IPS-20b (cell line): Measurements from ENCODE around the gene NUP210.

Experiments used
- H3K27ac ChIP-seq: one replicate; pipeline ENCODE4 v1.5.1; 2013; ENCODE audit warnings: low read length
- H3K27me3 ChIP-seq: 2 replicates; pipeline ENCODE4 v1.6.1; 2013; ENCODE audit warnings: mild to moderate bottlenecking, low read length, inconsistent platforms; ENCODE audit not compliant: insufficient read depth
- H3K36me3 ChIP-seq: 2 replicates; pipeline ENCODE4 v1.6.1; 2013; ENCODE audit warnings: low read depth, mild to moderate bottlenecking, inconsistent platforms, low read length, moderate library complexity; ENCODE audit not compliant: insufficient read depth
- H3K4me1 ChIP-seq: 2 replicates; pipeline ENCODE4 v1.6.1; 2013; ENCODE audit warnings: mild to moderate bottlenecking, control low read depth, inconsistent platforms, low read length, moderate library complexity; ENCODE audit not compliant: insufficient read depth
- H3K4me3 ChIP-seq: 2 replicates; pipeline ENCODE4 v1.5.1; 2013; ENCODE audit warnings: mild to moderate bottlenecking, low read length, inconsistent platforms
- H3K9ac ChIP-seq: 2 replicates; pipeline ENCODE4 v1.6.1; 2013; ENCODE audit warnings: low read depth, mild to moderate bottlenecking, inconsistent platforms, low read length, moderate library complexity
- H3K9me3 ChIP-seq: 2 replicates; pipeline ENCODE4 v1.6.1; 2013; ENCODE audit warnings: mild to moderate bottlenecking, low read depth, low read length, inconsistent platforms; ENCODE audit not compliant: insufficient read depth

The NUP210 gene

DNA sequence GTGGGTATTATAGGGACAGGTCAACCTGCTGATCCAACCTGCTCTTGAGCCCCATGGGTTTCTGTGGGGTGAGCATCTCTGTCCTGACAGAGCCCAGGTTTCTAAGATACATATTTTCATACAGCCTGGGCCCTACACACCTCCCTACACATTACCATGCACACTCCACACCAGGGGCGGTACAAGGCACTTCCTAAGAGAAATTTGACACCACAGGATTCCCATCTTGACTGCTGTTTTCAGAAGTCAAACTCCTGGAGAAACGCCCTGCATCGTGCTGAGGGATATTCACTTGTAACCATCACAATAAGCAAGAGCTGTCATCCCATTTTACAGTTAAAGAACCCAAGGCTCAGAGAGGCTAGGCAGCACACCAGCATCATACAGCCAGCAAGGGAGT is 50.1 kb downstream of the NUP210 start:
- Histone ChIP-seq H3K9me3 (no peaks in the 10 kb centered on the region), H3K9ac (no peak overlapping the region), H3K4me1 (peaks cover 9% of the 10 kb centered on the region), H3K4me3 (no peak overlapping the region), H3K27ac (no peak overlapping the region), H3K27me3 (no peaks in the 10 kb centered on the region), H3K36me3 (peaks cover 59% of the 10 kb centered on the region)

DNA sequence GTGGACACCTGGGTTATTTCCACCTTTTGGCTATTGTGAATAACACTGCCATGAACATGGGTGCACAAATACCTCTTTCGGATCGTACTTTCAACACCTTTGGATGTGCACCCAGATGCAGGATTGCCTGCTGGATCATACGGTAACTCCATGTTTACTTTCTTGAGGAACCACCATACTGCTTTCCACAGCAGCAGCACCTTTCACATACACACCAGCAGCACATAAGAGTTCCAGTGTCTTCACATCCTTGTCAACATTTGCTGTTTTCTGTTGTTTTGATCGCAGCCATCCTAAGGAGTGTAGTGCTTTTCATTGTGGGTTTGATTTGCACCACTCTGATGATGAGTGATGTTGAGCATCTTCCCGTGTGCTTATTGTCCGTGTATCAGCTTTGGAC is 51.3 kb downstream of the NUP210 start:
- H3K9me3 ChIP-seq, result no peaks in the 10 kb centered on the region
- peaks cover 55% of the 10 kb centered on the region for H3K36me3 ChIP-seq
- no peak overlapping the region for H3K9ac ChIP-seq
- no peak overlapping the region for H3K4me3 ChIP-seq
- peaks cover 10% of the 10 kb centered on the region for H3K4me1 ChIP-seq
- no peak overlapping the region for H3K27ac ChIP-seq
- H3K27me3 ChIP-seq, result no peaks in the 10 kb centered on the region

DNA sequence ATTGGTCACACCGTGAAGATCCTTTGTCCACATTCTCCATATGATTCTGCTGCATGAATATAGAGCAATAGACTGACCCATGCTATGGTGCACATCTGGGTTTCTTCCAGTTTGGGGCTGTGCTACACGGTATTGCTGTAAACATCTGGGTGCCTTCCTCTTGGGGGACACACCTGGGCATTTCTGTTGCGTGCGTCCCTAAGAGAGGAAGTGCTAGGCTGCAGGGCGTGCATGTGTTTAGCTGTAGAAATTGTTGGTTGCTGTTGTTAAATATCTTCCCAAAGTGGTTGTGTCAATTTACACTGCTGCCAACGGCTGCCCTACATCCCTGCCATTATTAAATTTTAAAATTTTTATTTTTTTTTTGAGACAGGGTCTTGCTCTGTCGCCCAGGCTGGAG is 52.4 kb downstream of the NUP210 start:
- Histone ChIP-seq H3K36me3 (peaks cover 55% of the 10 kb centered on the region), H3K4me1 (peaks cover 10% of the 10 kb centered on the region), H3K9me3 (no peaks in the 10 kb centered on the region), H3K27ac (no peak overlapping the region), H3K9ac (no peak overlapping the region), H3K4me3 (no peak overlapping the region), H3K27me3 (no peaks in the 10 kb centered on the region)

DNA sequence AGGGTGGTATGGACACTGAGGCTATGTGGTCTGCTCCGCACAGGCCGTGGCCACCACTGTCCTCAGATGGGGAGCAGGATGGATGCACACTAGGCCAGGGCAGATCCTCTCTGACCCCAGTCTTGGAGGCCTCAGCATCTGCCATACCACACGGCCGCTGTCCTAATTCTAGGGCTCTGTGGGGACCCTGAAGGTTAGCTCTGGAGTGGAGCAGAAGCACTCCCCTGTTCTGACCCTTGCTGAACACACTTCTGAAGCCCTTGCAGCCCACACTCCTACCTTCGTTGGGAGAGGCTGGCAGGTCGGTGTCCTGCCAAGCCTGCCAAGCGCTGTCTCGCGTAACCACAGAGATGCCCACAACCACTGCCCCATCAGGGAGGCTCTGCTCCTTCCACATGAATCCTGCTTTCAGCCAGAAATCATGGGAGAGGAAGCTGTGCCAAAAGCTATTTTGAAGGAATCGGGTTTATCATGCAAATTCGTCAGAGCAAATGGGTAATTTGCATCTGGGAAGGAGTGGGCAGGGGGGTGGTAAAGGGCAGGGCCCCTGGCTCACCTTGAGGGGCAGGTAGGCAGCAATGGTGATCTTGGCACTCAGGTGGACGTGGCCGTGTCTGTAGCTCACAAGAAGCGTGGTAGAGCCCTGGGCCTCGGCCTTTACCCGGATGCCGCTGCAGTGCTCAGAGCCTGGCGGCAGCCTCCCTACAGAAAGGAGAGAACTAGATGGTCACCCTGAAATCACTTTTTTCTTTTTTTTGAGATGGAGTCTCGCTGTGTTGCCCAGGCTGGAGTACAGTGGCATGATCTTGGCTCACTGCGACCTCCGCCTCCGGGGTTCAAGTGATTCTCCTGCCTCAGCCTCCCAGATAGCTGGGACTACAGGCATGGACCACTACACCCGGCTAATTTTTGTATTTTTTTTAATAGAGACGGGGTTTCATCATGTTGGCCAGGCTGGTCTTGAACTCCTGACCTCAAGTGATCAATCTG is 54.4 kb downstream of the NUP210 start:
- H3K36me3 ChIP-seq, result peaks cover 52% of the 10 kb centered on the region
- H3K27ac ChIP-seq, result peak overlapping the region; percentile 51
- no peaks in the 10 kb centered on the region for H3K9me3 ChIP-seq
- H3K4me1 ChIP-seq, result peaks cover 10% of the 10 kb centered on the region
- peak overlapping the region; percentile 40; the same call in 1 of the 2 replicates for H3K9ac ChIP-seq
- no peaks in the 10 kb centered on the region for H3K27me3 ChIP-seq
- no peak overlapping the region; the same call in 1 of the 2 replicates for H3K4me3 ChIP-seq

DNA sequence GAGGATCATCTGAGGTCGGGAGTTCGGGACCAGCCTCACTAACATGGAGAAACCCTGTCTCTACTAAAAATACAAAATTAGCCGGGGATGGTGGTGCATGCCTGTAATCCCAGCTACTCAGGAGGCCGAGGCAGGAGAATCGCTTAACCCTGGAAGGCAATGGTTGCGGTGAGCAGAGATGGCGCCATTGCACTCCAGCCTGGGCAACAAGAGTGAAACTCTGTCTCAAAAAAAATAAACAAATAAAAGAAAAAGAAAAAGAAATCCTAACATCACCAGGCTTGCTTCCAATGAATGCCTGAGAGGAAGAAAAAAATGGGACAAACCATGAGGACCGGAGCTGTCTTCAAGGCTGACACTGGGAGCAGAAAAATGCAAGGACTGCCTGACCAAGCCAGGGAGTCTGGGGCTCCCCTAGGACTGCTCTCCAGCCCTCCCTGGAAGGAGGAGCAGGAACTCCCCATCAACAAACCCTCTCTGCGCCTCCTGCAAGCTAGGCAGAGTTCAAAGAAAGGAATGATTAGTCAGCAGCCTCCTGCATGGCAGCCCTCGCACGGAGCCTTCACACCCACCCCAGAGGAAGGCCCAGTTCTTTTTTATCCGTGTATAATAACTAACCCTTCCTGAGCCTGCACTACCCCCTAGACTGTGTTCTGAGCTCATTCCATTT is 55.4 kb downstream of the NUP210 start:
- H3K9me3 ChIP-seq, result no peaks in the 10 kb centered on the region
- peaks cover 54% of the 10 kb centered on the region for H3K36me3 ChIP-seq
- no peak overlapping the region; the same call in 1 of the 2 replicates for H3K9ac ChIP-seq
- H3K27ac ChIP-seq, result peak overlapping the region; percentile 51
- H3K4me1 ChIP-seq, result peaks cover 10% of the 10 kb centered on the region
- H3K4me3 ChIP-seq, result no peak overlapping the region
- H3K27me3 ChIP-seq, result no peaks in the 10 kb centered on the region

DNA sequence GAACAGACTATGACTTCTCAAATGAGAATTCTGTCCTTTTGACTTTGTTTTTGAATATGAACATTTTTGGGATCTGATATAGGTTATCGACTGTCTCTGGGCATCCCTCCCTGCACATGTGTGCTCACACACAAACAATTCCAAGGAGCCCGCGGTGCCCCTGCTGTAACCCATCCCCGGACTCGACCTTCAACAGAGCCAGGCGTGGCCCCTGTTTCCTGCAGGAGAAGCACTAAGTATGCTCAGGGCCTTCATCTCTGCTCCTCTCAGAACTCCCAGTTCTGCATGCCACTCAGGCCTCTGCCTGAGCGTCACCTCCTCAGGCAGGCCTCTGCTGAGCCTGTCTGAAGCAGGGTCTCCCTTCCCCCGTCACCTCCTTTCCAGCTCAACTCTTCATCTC is 57.6 kb downstream of the NUP210 start:
- H3K4me3 ChIP-seq, result no peak overlapping the region
- no peaks in the 10 kb centered on the region for H3K27me3 ChIP-seq
- H3K9ac ChIP-seq, result no peak overlapping the region
- H3K27ac ChIP-seq, result no peak overlapping the region
- H3K9me3 ChIP-seq, result no peaks in the 10 kb centered on the region
- peaks cover 62% of the 10 kb centered on the region for H3K36me3 ChIP-seq
- H3K4me1 ChIP-seq, result peaks cover 10% of the 10 kb centered on the region

GRCh38 chr3:13359916-13360315 is 60.2 kb downstream of the NUP210 start:
- Histone ChIP-seq H3K4me1 (no peaks in the 10 kb centered on the region; the same call in 1 of the 2 replicates), H3K27me3 (no peaks in the 10 kb centered on the region), H3K4me3 (no peak overlapping the region), H3K9ac (no peak overlapping the region), H3K27ac (no peak overlapping the region), H3K36me3 (peaks cover 86% of the 10 kb centered on the region), H3K9me3 (no peaks in the 10 kb centered on the region)

GRCh38 chr3:13358643-13359042 is 61.5 kb downstream of the NUP210 start:
- H3K9me3 ChIP-seq, result no peaks in the 10 kb centered on the region
- no peak overlapping the region for H3K4me3 ChIP-seq
- H3K9ac ChIP-seq, result no peak overlapping the region
- no peaks in the 10 kb centered on the region for H3K4me1 ChIP-seq
- no peak overlapping the region for H3K27ac ChIP-seq
- no peaks in the 10 kb centered on the region for H3K27me3 ChIP-seq
- H3K36me3 ChIP-seq, result peaks cover 89% of the 10 kb centered on the region

- H3K27ac ChIP-seq, result no peak overlapping the region
- no peaks in the 10 kb centered on the region for H3K9me3 ChIP-seq
- no peaks in the 10 kb centered on the region for H3K4me1 ChIP-seq
- H3K36me3 ChIP-seq, result peaks cover 89% of the 10 kb centered on the region
- H3K4me3 ChIP-seq, result no peak overlapping the region
- no peak overlapping the region for H3K9ac ChIP-seq
- H3K27me3 ChIP-seq, result no peaks in the 10 kb centered on the region
Measured at GRCh38 chr3:13358051-13358450, 62.1 kb downstream of the NUP210 start.

DNA sequence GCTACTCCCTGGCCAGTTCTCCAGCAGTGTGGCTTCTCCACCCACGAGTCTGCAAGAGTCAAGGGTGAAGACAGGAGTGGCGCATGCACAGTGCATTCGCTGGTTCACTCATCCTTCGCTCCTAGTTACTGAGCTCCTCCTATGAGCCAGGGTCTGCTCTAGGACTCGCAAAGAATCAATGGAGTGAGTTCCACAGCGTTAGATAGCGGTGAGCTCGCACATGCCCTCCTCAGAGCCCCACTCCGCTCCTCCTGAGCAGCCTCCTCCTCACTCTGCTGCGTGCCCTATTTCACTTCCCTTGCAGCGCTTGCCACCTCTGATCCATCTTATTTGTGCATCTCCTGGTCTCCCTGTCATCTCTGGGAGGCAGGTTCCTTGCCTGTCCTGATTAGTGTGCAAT is 63.0 kb downstream of the NUP210 start:
- no peak overlapping the region for H3K27ac ChIP-seq
- H3K27me3 ChIP-seq, result no peaks in the 10 kb centered on the region
- no peak overlapping the region for H3K4me3 ChIP-seq
- peaks cover 90% of the 10 kb centered on the region for H3K36me3 ChIP-seq
- H3K9ac ChIP-seq, result no peak overlapping the region
- no peaks in the 10 kb centered on the region for H3K4me1 ChIP-seq
- no peaks in the 10 kb centered on the region for H3K9me3 ChIP-seq

DNA sequence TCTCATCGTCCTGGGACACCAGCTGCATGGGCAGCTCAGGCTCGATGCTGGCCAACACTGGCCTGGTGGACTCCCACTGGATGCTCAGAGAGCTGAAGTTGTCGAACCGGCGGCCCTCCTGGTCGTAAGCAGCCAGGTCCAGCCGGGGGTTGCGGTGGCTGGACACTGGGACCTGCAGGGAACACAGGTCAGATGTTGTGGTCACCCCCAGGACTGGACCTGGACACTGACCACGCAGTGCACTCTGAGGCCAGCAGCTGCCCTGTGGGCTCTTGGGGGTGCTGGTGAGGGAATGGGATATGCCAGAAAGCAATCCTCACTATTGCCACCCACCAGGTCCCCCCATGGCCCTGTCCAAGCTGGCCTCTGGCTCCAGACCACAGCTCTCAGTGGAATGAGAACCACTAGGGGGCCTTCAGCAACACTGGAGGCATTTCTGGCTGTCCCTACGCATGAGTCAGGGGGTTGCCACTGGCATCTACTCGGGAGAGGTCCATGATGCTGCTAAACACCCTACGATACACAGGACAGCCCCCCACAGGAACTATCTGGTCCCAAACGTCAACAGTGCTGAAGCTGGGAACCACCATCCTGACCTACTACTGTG is 66.1 kb downstream of the NUP210 start:
- peaks cover 85% of the 10 kb centered on the region for H3K36me3 ChIP-seq
- no peak overlapping the region for H3K27ac ChIP-seq
- H3K9ac ChIP-seq, result no peak overlapping the region
- H3K4me3 ChIP-seq, result no peak overlapping the region
- peaks cover 11% of the 10 kb centered on the region; the same call in 1 of the 2 replicates for H3K4me1 ChIP-seq
- no peaks in the 10 kb centered on the region for H3K27me3 ChIP-seq
- no peaks in the 10 kb centered on the region for H3K9me3 ChIP-seq
